Panc1 (cell line): ENCODE measurements around the gene COL5A2. TPM values are rescaled to one million over a fixed set of nuclear protein-coding genes. Genes with fewer than 3 reads are reported as not detected.

ENCODE experiments used
- ATAC-seq: fragments of 200-7000 bp; cut with Tn5 transposase; 2 replicates; pipeline ENCODE4 v1.9.1; 2020; ENCODE audit warnings: mild to moderate bottlenecking, moderate library complexity
- BruUV-seq: library from RNA; stranded (reverse); fragments of 400-500 nt; replicated peaks from 2 replicates; lab custom pipeline; 2021; lab: Mats Ljungman, UMichigan
- CTCF ChIA-PET: fragments of 300-600 bp; sonication (Branson Sonifier 250); formaldehyde crosslinking; loops from one replicate; lab custom pipeline; 2022; ENCODE audit warnings: antibody characterized with exemption; lab: Charles Lee
- POLR2A ChIA-PET: fragments of 300-600 bp; sonication (Branson Sonifier 250); formaldehyde crosslinking; loops from one replicate; lab custom pipeline; 2022; ENCODE audit warnings: antibody characterized with exemption; lab: Charles Lee
- DNase-seq: peaks from one replicate; pipeline ENCODE4 v3.0.0-alpha.2; 2010; ENCODE audit warnings: low read depth, low spot score
- H3K27ac ChIP-seq: 2 replicates; pipeline ENCODE4 v1.5.1; 2011; ENCODE audit warnings: mild to moderate bottlenecking, low read length, inconsistent platforms
- H3K27me3 ChIP-seq: fragments of 200-500 bp; sonication (Bioruptor generic); 2 replicates; pipeline ENCODE4 v1.6.0; 2014; ENCODE audit warnings: low read length, inconsistent platforms; ENCODE audit not compliant: control insufficient read depth, insufficient read depth
- H3K36me3 ChIP-seq: fragments of 200-500 bp; sonication (Bioruptor generic); 2 replicates; pipeline ENCODE4 v1.5.1; 2014; ENCODE audit warnings: inconsistent platforms, mild to moderate bottlenecking, low read length, moderate library complexity; ENCODE audit not compliant: control insufficient read depth, insufficient read depth
- H3K4me1 ChIP-seq: 2 replicates; pipeline ENCODE4 v1.5.1; 2011; ENCODE audit warnings: inconsistent platforms, mild to moderate bottlenecking, low read length, moderate library complexity; ENCODE audit not compliant: control insufficient read depth, insufficient read depth
- H3K4me3 ChIP-seq, 2 experiments: 2 replicates each; pipeline ENCODE4 v1.5.1; 2011 to 2012; ENCODE audit warnings: low read depth in 2 of 2, low read length in 2 of 2, mild to moderate bottlenecking in 2 of 2, inconsistent platforms in 1 of 2, moderate library complexity in 1 of 2
- H3K9me3 ChIP-seq: fragments of 200-500 bp; sonication (Bioruptor generic); 2 replicates; pipeline ENCODE4 v1.5.1; 2014; ENCODE audit warnings: low read depth, mild to moderate bottlenecking, inconsistent platforms, low read length, moderate library complexity; ENCODE audit not compliant: control insufficient read depth, insufficient read depth
- CTCF ChIP-seq: fragments of 450-650 bp; IDR thresholded peaks from 2 replicates; pipeline ENCODE4 v1.5.1; 2017; ENCODE audit warnings: mild to moderate bottlenecking
- POLR2AphosphoS5 ChIP-seq: IDR thresholded peaks from 2 replicates; pipeline ENCODE4 v1.6.1; 2012; ENCODE audit warnings: mild to moderate bottlenecking, low read depth, low read length, moderate library complexity
- SIN3A ChIP-seq: IDR thresholded peaks from 2 replicates; pipeline ENCODE4 v1.6.1; 2012; ENCODE audit warnings: low read depth, mild to moderate bottlenecking, low read length, moderate library complexity, borderline replicate concordance; ENCODE audit not compliant: insufficient read depth
- TCF7L2 ChIP-seq: IDR thresholded peaks from 2 replicates; pipeline ENCODE4 v1.6.1; 2011; ENCODE audit warnings: mild to moderate bottlenecking, low read depth, low read length, inconsistent platforms
- in situ Hi-C: cut with HindIII; loops from 2 replicates; pipeline ENCODE4 v1.10.0; 2016; ENCODE audit warnings: low sequenced_read_pairs, low pct_unique_long_range_greater_than_20kb
- intact Hi-C: fragments of 100-400 bp; cut with micrococcal nuclease; formaldehyde crosslinking; loops from one replicate; pipeline ENCODE4 v1.10.0; 2022; ENCODE audit not compliant: unreplicated experiment
- total RNA-seq: library from RNA; stranded (reverse); gene quantifications from one replicate; pipeline ENCODE4 v1.2.1, GENCODE V29; 2021; ENCODE audit not compliant: unreplicated experiment
- TF ChIP-seq, protein P1 (sequence below), 2 experiments: IDR thresholded peaks; 2 replicates each; pipeline ENCODE4 v1.6.1; 2011 to 2012; ENCODE audit warnings: low read depth in 2 of 2, control low read depth in 1 of 2, low read length in 1 of 2, mild to moderate bottlenecking in 1 of 2, moderate library complexity in 1 of 2; ENCODE audit not compliant: insufficient read depth in 1 of 2

COL5A2 gene
- total RNA-seq, 1 experiment from 2014 or later: 144 TPM

DNA sequence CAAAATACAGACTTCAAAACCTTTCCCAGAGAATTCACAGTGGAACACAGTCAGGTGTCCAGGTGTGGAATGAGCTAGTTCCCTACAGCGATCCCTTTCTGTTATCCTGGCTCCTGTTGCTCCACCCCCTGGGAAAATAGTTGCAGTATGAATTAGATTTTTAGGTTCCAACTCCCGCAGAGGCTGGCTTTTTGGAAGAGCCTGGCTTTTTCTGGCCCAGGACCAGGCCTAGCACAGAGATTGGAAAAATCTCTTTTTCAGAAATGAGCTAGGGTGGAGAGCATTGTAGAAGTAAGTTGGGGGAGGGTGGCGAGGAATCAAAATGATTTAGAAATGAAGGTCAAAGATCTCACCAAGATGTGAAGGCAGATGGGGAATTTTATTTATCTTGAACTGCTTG, 27.1 kb downstream of the COL5A2 start:
- intact Hi-C loops (no loop called here), in situ Hi-C loops (no loop called here)
- Histone ChIP-seq H3K9me3 (no peaks in the 10 kb centered on the region), H3K4me1 (peaks cover 57% of the 10 kb centered on the region), H3K27me3 (no peaks in the 10 kb centered on the region), H3K36me3 (no peaks in the 10 kb centered on the region), H3K27ac (peak overlapping the region; percentile 89), H3K4me3 (peak overlapping the region in 1 of 2 experiments; percentile 19; a peak in 1 of 4 replicates)
- TF ChIP-seq, protein P1, sequence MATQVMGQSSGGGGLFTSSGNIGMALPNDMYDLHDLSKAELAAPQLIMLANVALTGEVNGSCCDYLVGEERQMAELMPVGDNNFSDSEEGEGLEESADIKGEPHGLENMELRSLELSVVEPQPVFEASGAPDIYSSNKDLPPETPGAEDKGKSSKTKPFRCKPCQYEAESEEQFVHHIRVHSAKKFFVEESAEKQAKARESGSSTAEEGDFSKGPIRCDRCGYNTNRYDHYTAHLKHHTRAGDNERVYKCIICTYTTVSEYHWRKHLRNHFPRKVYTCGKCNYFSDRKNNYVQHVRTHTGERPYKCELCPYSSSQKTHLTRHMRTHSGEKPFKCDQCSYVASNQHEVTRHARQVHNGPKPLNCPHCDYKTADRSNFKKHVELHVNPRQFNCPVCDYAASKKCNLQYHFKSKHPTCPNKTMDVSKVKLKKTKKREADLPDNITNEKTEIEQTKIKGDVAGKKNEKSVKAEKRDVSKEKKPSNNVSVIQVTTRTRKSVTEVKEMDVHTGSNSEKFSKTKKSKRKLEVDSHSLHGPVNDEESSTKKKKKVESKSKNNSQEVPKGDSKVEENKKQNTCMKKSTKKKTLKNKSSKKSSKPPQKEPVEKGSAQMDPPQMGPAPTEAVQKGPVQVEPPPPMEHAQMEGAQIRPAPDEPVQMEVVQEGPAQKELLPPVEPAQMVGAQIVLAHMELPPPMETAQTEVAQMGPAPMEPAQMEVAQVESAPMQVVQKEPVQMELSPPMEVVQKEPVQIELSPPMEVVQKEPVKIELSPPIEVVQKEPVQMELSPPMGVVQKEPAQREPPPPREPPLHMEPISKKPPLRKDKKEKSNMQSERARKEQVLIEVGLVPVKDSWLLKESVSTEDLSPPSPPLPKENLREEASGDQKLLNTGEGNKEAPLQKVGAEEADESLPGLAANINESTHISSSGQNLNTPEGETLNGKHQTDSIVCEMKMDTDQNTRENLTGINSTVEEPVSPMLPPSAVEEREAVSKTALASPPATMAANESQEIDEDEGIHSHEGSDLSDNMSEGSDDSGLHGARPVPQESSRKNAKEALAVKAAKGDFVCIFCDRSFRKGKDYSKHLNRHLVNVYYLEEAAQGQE (IDR thresholded peaks at IDR 0.05; ENCODE audit: insufficient read depth in 1 of 2, low read depth in 2 of 2, low read length in 1 of 2): no peak
- no peak for TF ChIP-seq POLR2AphosphoS5
- TF ChIP-seq SIN3A: no peak
- TF ChIP-seq TCF7L2: no peak
- no peak for TF ChIP-seq CTCF
- ATAC-seq: no peak
- ChIA-PET CTCF (interaction anchor here (1.2 kb wide), 1 partner anchor 10 kb away, joined by 3 read pairs; no protein-coding TSS in a partner anchor), POLR2A (interaction anchor here (0.6 kb wide), 1 partner anchor 303 kb away, joined by 4 read pairs; no protein-coding TSS in a partner anchor)
- no peak for DNase-seq
- no TSS peak for BruUV-seq

DNA sequence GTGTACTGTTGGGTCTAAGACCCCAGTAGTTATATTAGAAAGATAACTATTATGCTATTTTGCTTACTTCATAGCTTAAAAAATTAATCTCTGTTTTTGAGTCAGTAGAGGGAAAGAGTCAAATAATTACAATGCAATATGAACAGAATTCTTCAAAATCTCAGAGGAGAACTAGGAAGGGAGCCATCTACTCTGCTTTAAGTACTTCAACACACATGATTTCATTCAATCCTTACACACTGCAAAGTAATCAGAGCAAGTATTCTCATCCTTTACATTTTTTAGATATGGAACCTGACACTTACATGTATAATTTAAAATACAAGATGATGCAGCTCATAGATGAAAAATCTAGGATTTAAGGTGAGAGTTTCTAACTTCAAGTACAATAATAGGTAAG, 27.7 kb downstream of the COL5A2 start:
- H3K9me3 ChIP-seq: no peaks in the 10 kb centered on the region
- BruUV-seq: no TSS peak
- no peak overlapping the region for H3K4me3 ChIP-seq
- H3K27ac ChIP-seq: peak overlapping the region; percentile 89
- H3K27me3 ChIP-seq: no peaks in the 10 kb centered on the region
- POLR2A ChIA-PET: interaction anchor here (0.6 kb wide), 1 partner anchor 303 kb away, joined by 4 read pairs; no protein-coding TSS in a partner anchor
- CTCF ChIA-PET: interaction anchor here (1.2 kb wide), 1 partner anchor 9 kb away, joined by 3 read pairs; no protein-coding TSS in a partner anchor
- intact Hi-C loops (no loop called here), in situ Hi-C loops (no loop called here)
- peaks cover 57% of the 10 kb centered on the region for H3K4me1 ChIP-seq
- no peaks in the 10 kb centered on the region for H3K36me3 ChIP-seq
- no peak for TF ChIP-seq POLR2AphosphoS5
- TF ChIP-seq, protein P1 (IDR thresholded peaks at IDR 0.05; ENCODE audit: insufficient read depth in 1 of 2, low read depth in 2 of 2, low read length in 1 of 2): no peak
- DNase-seq (no peak), ATAC-seq (no peak)
